DND-41 (cell line): ENCODE results near the gene OR5AR1.

ENCODE experiments used
- ATAC-seq: fragments of 200-7000 bp; cut with Tn5 transposase; 3 replicates; pipeline ENCODE4 v1.9.1; 2021; ENCODE audit warnings: low read depth; ENCODE audit not compliant: insufficient read depth
- DNase-seq: peaks from one replicate; pipeline ENCODE4 v3.0.0-alpha.2; 2020
- H2AFZ ChIP-seq: 2 replicates; pipeline ENCODE4 v1.6.0; 2012; ENCODE audit warnings: low read depth, low read length
- H3K27ac ChIP-seq: 2 replicates; pipeline ENCODE4 v1.5.1; 2012; ENCODE audit warnings: low read length, inconsistent platforms
- H3K27me3 ChIP-seq: fragments of 200-600 bp; sonication (generic); 2 replicates; pipeline ENCODE4 v1.6.0; 2012; ENCODE audit warnings: low read length, mild to moderate bottlenecking, inconsistent platforms; ENCODE audit not compliant: insufficient read depth, poor library complexity
- H3K36me3 ChIP-seq: 2 replicates; pipeline ENCODE4 v1.5.1; 2012; ENCODE audit warnings: low read length, inconsistent platforms; ENCODE audit not compliant: insufficient read depth
- H3K4me1 ChIP-seq: 2 replicates; pipeline ENCODE4 v1.5.1; 2012; ENCODE audit warnings: mild to moderate bottlenecking, low read length; ENCODE audit not compliant: insufficient read depth
- H3K4me2 ChIP-seq: 2 replicates; pipeline ENCODE4 v1.6.0; 2012; ENCODE audit warnings: mild to moderate bottlenecking, moderate library complexity, low read length, inconsistent platforms; ENCODE audit not compliant: insufficient read depth
- H3K4me3 ChIP-seq, 2 experiments: fragments of 200-600 bp in 1 of 2; shearing (Covaris generic) in 1 of 2; 2 replicates each; pipeline ENCODE4 v1.5.1; 2012 to 2016; ENCODE audit warnings: inconsistent platforms in 2 of 2, low read length in 2 of 2, mild to moderate bottlenecking in 2 of 2, low read depth in 1 of 2, moderate library complexity in 1 of 2
- H3K79me2 ChIP-seq: 2 replicates; pipeline ENCODE4 v1.6.0; 2012; ENCODE audit warnings: low read length, inconsistent platforms; ENCODE audit not compliant: insufficient read depth
- H3K9ac ChIP-seq: 2 replicates; pipeline ENCODE4 v1.6.0; 2012; ENCODE audit warnings: low read depth, mild to moderate bottlenecking, inconsistent platforms, low read length, moderate library complexity
- H3K9me3 ChIP-seq: 2 replicates; pipeline ENCODE4 v1.5.1; 2012; ENCODE audit warnings: low read length, moderate library complexity, mild to moderate bottlenecking, inconsistent platforms; ENCODE audit not compliant: insufficient read depth, severe bottlenecking
- H4K20me1 ChIP-seq: 2 replicates; pipeline ENCODE4 v1.6.0; 2012; ENCODE audit warnings: low read length; ENCODE audit not compliant: insufficient read depth
- EZH2 ChIP-seq: IDR thresholded peaks from 3 replicates; pipeline ENCODE4 v1.6.1; 2012; ENCODE audit warnings: borderline replicate concordance, low read depth, mild to moderate bottlenecking, moderate library complexity, low read length, inconsistent platforms; ENCODE audit not compliant: severe bottlenecking
- TF ChIP-seq, protein P1 (sequence below): IDR thresholded peaks from 2 replicates; pipeline ENCODE4 v1.5.1; 2012; ENCODE audit warnings: borderline replicate concordance, low read length, moderate library complexity, mild to moderate bottlenecking; ENCODE audit not compliant: poor library complexity, severe bottlenecking; ENCODE audit errors: extremely low read depth

OR5AR1 gene

DNA sequence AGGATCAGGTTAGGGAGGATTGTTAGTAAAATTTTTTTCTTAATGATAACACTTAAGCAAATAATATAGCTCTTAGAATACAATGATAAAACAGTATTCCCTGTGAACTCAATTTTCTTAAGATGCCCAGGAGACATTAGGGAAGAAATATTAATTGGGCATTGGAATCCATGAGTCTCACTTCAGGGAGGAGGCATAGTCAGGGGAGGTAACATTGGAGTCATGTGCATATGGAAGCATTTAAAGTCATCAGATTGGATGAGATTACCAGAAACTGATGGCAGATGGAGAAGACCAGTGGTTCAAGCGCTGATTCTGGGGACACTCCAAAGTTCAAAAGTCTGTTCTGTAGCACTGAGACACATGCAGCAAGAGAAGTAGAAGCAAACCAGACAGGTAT is 35.3 kb downstream of the OR5AR1 start, which contains the start of gene OR9G1:
OR9G1 (plus strand) TSS at position 301 of the 400 bp plus-strand sequence. CDS start 1,293 bp downstream, outside the sequence.
- H3K9me3 ChIP-seq, result no peaks in the 10 kb centered on the region
- H3K27ac ChIP-seq, result no peak within 1 kb of the TSS
- H3K4me3 ChIP-seq, result no peak within 1 kb of the TSS
- no peaks in the 10 kb centered on the region for H3K36me3 ChIP-seq
- DNase-seq (no peak), ATAC-seq (no peak)
- no peaks in the 10 kb centered on the region for H3K27me3 ChIP-seq
- TF ChIP-seq, protein P1, sequence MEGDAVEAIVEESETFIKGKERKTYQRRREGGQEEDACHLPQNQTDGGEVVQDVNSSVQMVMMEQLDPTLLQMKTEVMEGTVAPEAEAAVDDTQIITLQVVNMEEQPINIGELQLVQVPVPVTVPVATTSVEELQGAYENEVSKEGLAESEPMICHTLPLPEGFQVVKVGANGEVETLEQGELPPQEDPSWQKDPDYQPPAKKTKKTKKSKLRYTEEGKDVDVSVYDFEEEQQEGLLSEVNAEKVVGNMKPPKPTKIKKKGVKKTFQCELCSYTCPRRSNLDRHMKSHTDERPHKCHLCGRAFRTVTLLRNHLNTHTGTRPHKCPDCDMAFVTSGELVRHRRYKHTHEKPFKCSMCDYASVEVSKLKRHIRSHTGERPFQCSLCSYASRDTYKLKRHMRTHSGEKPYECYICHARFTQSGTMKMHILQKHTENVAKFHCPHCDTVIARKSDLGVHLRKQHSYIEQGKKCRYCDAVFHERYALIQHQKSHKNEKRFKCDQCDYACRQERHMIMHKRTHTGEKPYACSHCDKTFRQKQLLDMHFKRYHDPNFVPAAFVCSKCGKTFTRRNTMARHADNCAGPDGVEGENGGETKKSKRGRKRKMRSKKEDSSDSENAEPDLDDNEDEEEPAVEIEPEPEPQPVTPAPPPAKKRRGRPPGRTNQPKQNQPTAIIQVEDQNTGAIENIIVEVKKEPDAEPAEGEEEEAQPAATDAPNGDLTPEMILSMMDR, result no peak
- TF ChIP-seq EZH2, result no peak
- peaks cover 36% of the 10 kb centered on the region for H3K4me1 ChIP-seq
- H2AFZ ChIP-seq, result no peak within 1 kb of the TSS
- no peak within 1 kb of the TSS for H3K9ac ChIP-seq
- no peaks in the 10 kb centered on the region for H4K20me1 ChIP-seq
- H3K4me2 ChIP-seq, result no peak within 1 kb of the TSS
- H3K79me2 ChIP-seq, result no peaks in the 10 kb centered on the region

DNA sequence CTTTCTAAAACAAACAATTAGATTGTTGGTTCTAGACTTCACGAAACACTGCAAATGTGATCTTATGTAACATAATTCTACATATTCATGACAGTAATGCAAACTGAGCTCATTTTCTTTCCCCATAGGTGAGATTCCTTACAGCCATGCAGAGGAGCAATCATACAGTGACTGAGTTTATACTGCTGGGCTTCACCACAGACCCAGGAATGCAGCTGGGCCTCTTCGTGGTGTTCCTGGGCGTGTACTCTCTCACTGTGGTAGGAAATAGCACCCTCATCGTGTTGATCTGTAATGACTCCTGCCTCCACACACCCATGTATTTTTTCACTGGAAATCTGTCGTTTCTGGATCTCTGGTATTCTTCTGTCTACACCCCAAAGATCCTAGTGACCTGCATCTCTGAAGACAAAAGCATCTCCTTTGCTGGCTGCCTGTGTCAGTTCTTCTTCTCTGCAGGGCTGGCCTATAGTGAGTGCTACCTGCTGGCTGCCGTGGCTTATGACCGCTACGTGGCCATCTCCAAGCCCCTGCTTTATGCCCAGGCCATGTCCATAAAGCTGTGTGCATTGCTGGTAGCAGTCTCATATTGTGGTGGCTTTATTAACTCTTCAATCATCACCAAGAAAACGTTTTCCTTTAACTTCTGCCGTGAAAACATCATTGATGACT is 36.9 kb downstream of the OR5AR1 start:
- peak overlapping the region; percentile 39 for H3K4me2 ChIP-seq
- peak overlapping the region; percentile 37; the same call in 1 of the 2 replicates for H2AFZ ChIP-seq
- no peaks in the 10 kb centered on the region for H4K20me1 ChIP-seq
- no peaks in the 10 kb centered on the region for H3K36me3 ChIP-seq
- H3K27me3 ChIP-seq, result no peaks in the 10 kb centered on the region
- ATAC-seq (peak; percentile 98), DNase-seq (peak; percentile 83)
- peak overlapping the region; percentile 68 for H3K27ac ChIP-seq
- no peak for TF ChIP-seq EZH2
- TF ChIP-seq, protein P1, result peak; percentile 28
- no peaks in the 10 kb centered on the region for H3K79me2 ChIP-seq
- H3K4me3 ChIP-seq, result peak overlapping the region in 1 of 2 experiments; percentile 10; a peak in 1 of 4 replicates
- no peak overlapping the region for H3K9ac ChIP-seq
- peaks cover 50% of the 10 kb centered on the region for H3K4me1 ChIP-seq
- H3K9me3 ChIP-seq, result no peaks in the 10 kb centered on the region

DNA sequence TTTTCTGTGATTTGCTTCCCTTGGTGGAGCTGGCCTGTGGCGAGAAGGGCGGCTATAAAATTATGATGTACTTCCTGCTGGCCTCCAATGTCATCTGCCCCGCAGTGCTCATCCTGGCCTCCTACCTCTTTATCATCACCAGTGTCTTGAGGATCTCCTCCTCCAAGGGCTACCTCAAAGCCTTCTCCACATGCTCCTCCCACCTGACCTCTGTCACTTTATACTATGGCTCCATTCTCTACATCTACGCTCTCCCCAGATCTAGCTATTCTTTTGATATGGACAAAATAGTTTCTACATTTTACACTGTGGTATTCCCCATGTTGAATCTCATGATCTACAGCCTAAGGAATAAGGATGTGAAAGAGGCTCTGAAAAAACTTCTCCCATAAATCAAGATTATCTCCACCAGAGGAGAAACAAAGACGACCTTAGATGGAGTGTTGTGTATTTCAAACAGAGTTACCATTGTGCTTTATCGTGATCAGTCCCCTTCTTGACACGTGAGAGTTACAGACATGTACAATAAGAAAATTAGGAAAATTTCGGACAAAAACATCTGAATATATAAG is 37.5 kb downstream of the OR5AR1 start:
- Histone ChIP-seq H3K9me3 (no peaks in the 10 kb centered on the region), H3K79me2 (no peaks in the 10 kb centered on the region), H3K4me1 (peaks cover 50% of the 10 kb centered on the region), H3K27ac (peak overlapping the region; percentile 68), H4K20me1 (no peaks in the 10 kb centered on the region), H3K36me3 (no peaks in the 10 kb centered on the region), H3K9ac (no peak overlapping the region), H3K4me3 (peak overlapping the region in 1 of 2 experiments; percentile 10; a peak in 1 of 4 replicates), H2AFZ (peak overlapping the region; percentile 37; the same call in 1 of the 2 replicates), H3K4me2 (peak overlapping the region; percentile 39), H3K27me3 (no peaks in the 10 kb centered on the region)
- TF ChIP-seq, protein P1, result no peak
- no peak for TF ChIP-seq EZH2
- ATAC-seq, result no peak
- no peak for DNase-seq
